HepG2 (cell line): Measurements from ENCODE around the gene RAB38. TPM values are rescaled to one million over a fixed set of nuclear protein-coding genes. Genes with fewer than 3 reads are reported as not detected.

ENCODE experiments used
- ATAC-seq: fragments of 200-7000 bp; cut with Tn5 transposase; 3 replicates; pipeline ENCODE4 v1.9.1; 2020; ENCODE audit warnings: mild to moderate bottlenecking, moderate library complexity
- BruUV-seq: library from RNA; stranded (reverse); fragments of 400-500 nt; replicated peaks from 2 replicates; lab custom pipeline; 2021; lab: Mats Ljungman, UMichigan
- CTCF ChIA-PET: fragments of 300-600 bp; formaldehyde crosslinking; extraction: SDS; loops from one replicate; lab custom pipeline; 2021; ENCODE audit warnings: low total read pairs, inconsistent platforms, low intra/inter-chr PET ratio; lab: Yijun Ruan, JAX
- POLR2A ChIA-PET: fragments of 350-600 bp; sonication (Branson Sonifier 250); formaldehyde crosslinking; loops from one replicate; lab custom pipeline; 2020; ENCODE audit warnings: antibody characterized with exemption, inconsistent platforms; lab: Yijun Ruan, JAX
- DNase-seq: peaks from one replicate; pipeline ENCODE4 v3.0.0-alpha.2; 2015; ENCODE audit warnings: low spot score
- FAIRE-seq: peaks from 3 replicates; lab custom pipeline; 2011; peaks lifted over from hg19 to GRCh38; lab: Jason Lieb, UNC
- H2AFZ ChIP-seq: one replicate; pipeline ENCODE4 v1.6.1; 2011; ENCODE audit warnings: low read length, inconsistent platforms
- H3K27ac ChIP-seq: fragments of 300-600 bp; 3 replicates; pipeline ENCODE4 v1.8.0; 2011; ENCODE audit warnings: mixed run types, mild to moderate bottlenecking, mixed read lengths, low read length, inconsistent platforms; ENCODE audit not compliant: insufficient read depth; ENCODE audit errors: extremely low read length
- H3K27me3 ChIP-seq, 2 experiments: fragments of 200-600 bp in 1 of 2; 2 replicates in 1 of 2; 3 replicates in 1 of 2; pipeline versions ENCODE4 v1.6.0 to v1.8.0; 2011; ENCODE audit warnings: low read length in 2 of 2, mild to moderate bottlenecking in 2 of 2, moderate library complexity in 2 of 2, inconsistent platforms in 1 of 2; ENCODE audit not compliant: insufficient read depth in 2 of 2, control insufficient read depth in 1 of 2
- H3K36me3 ChIP-seq, 2 experiments: fragments of 200-600 bp in 1 of 2; replicated peaks in 1 of 2; 2 replicates in 1 of 2; 3 replicates in 1 of 2; pipeline versions ENCODE4 v1.5.1 to v1.8.0; 2011; ENCODE audit warnings: low read length in 2 of 2, inconsistent platforms in 1 of 2; ENCODE audit not compliant: insufficient read depth in 2 of 2, control insufficient read depth in 1 of 2
- H3K4me1 ChIP-seq: 2 replicates; pipeline ENCODE4 v1.5.1; 2012; ENCODE audit warnings: low read length, inconsistent platforms; ENCODE audit not compliant: insufficient read depth
- H3K4me2 ChIP-seq: 2 replicates; pipeline ENCODE4 v1.6.0; 2011; ENCODE audit warnings: low read depth, low read length, inconsistent platforms
- H3K4me3 ChIP-seq, 3 experiments: fragments of 200-600 bp in 1 of 3; sonication (generic), shearing (Covaris generic) in 1 of 3; replicated peaks in 1 of 3; 2 replicates each; pipeline ENCODE4 v1.5.1; 2011 to 2016; ENCODE audit warnings: low read length in 3 of 3, inconsistent platforms in 2 of 3, low read depth in 2 of 3, mild to moderate bottlenecking in 2 of 3, control low read depth in 1 of 3, mixed read lengths in 1 of 3; ENCODE audit not compliant: insufficient read depth in 1 of 3
- H3K79me2 ChIP-seq: one replicate; pipeline ENCODE4 v1.6.1; 2011; ENCODE audit warnings: low read length, inconsistent platforms; ENCODE audit not compliant: insufficient read depth
- H3K9ac ChIP-seq: 2 replicates; pipeline ENCODE4 v1.6.0; 2011; ENCODE audit warnings: mild to moderate bottlenecking, low read depth, low read length, inconsistent platforms; ENCODE audit not compliant: insufficient read depth
- H3K9me3 ChIP-seq: 2 replicates; pipeline ENCODE4 v1.5.1; 2012; ENCODE audit warnings: mild to moderate bottlenecking, low read length
- H4K20me1 ChIP-seq: 2 replicates; pipeline ENCODE4 v1.6.0; 2011; ENCODE audit warnings: inconsistent platforms, mild to moderate bottlenecking, low read length, moderate library complexity; ENCODE audit not compliant: insufficient read depth
- AGO1 ChIP-seq: fragments of 200-400 bp; formaldehyde crosslinking; IDR thresholded peaks from 2 replicates; pipeline ENCODE4 v1.6.1; 2017; ENCODE audit warnings: mild to moderate bottlenecking, low read depth, low read length, moderate library complexity; ENCODE audit not compliant: poor library complexity, severe bottlenecking
- FOXM1 ChIP-seq: sonication (generic); formaldehyde crosslinking; IDR thresholded peaks from 2 replicates; pipeline ENCODE4 v1.5.0; 2020; ENCODE audit warnings: missing genetic modification reagents
- GFI1 ChIP-seq: sonication (generic); formaldehyde crosslinking; IDR thresholded peaks from 2 replicates; pipeline ENCODE4 v1.5.0; 2020; ENCODE audit warnings: missing genetic modification reagents, mild to moderate bottlenecking, borderline replicate concordance
- HOXA5 ChIP-seq: sonication (generic); formaldehyde crosslinking; IDR thresholded peaks from 2 replicates; pipeline ENCODE4 v1.4.0; 2020; ENCODE audit warnings: missing genetic modification reagents
- NPAS2 ChIP-seq: sonication (generic); formaldehyde crosslinking; IDR thresholded peaks from 2 replicates; pipeline ENCODE4 v1.8.0; 2022; ENCODE audit warnings: mild to moderate bottlenecking, missing genetic modification reagents, borderline replicate concordance
- NR0B2 ChIP-seq: sonication (generic); formaldehyde crosslinking; IDR thresholded peaks from 2 replicates; pipeline ENCODE4 v1.4.0; 2020; ENCODE audit warnings: mild to moderate bottlenecking, missing genetic modification reagents
- TFDP1 ChIP-seq: IDR thresholded peaks from 2 replicates; pipeline ENCODE4 v1.6.1; 2016; ENCODE audit warnings: missing compliant biosample characterization, missing genetic modification reagents, borderline replicate concordance
- ZKSCAN1 ChIP-seq: fragments of 150-350 bp; IDR thresholded peaks from 2 replicates; pipeline ENCODE4 v1.6.1; 2014; ENCODE audit warnings: low read length
- ZNF3 ChIP-seq: IDR thresholded peaks from 2 replicates; pipeline ENCODE4 v1.7.0; 2017; ENCODE audit warnings: inconsistent platforms
- ZNF337 ChIP-seq: sonication (generic); formaldehyde crosslinking; IDR thresholded peaks from 2 replicates; pipeline ENCODE4 v1.5.1; 2020; ENCODE audit warnings: missing genetic modification reagents, low read depth, mild to moderate bottlenecking, borderline replicate concordance
- ZNF496 ChIP-seq: sonication (generic); formaldehyde crosslinking; IDR thresholded peaks from 2 replicates; pipeline ENCODE4 v1.8.1; 2023; ENCODE audit warnings: mild to moderate bottlenecking, moderate library complexity, missing genetic modification reagents; ENCODE audit not compliant: insufficient replicate concordance
- WGBS: methylation state at CpG from one replicate; pipeline ENCODE4 v1.1.6; 2017; ENCODE audit warnings: low lambda C conversion rate; 5-methylcytosine and 5-hydroxymethylcytosine counted together
- in situ Hi-C: cut with HindIII; loops from 2 replicates; pipeline ENCODE4 v1.10.0; 2017; ENCODE audit warnings: low pct_unique_long_range_greater_than_20kb; ENCODE audit not compliant: extremely low pct_ligation_motif_present
- intact Hi-C: fragments of 100-400 bp; cut with micrococcal nuclease; formaldehyde crosslinking; loops from one replicate; pipeline ENCODE4 v1.10.0; 2022; ENCODE audit not compliant: unreplicated experiment
- polyA plus RNA-seq, 8 experiments: library from polyadenylated mRNA; depleted of rRNA in 3 of 8; stranded (reverse) in 7 of 8; unstranded in 1 of 8; fragments of >200 nt; fragmentation: Illumina TruSeq in 4 of 8; extraction: Trizol in 4 of 8; gene quantifications; 2 replicates each; pipeline versions ENCODE4 v1.2.1 to v1.2.3, GENCODE V29; 2011 to 2016; ENCODE audit warnings: low read depth in 4 of 8, missing spikeins in 1 of 8, mixed read lengths in 1 of 8; ENCODE audit not compliant: insufficient read depth in 1 of 8
- total RNA-seq, 5 experiments: library from RNA; depleted of rRNA; stranded (reverse); fragments of >200 nt; fragmentation: Illumina TruSeq; extraction: Trizol; gene quantifications; 2 replicates each; pipeline ENCODE4 v1.2.3, GENCODE V29; 2016; ENCODE audit warnings: low read depth in 1 of 5

Gene RAB38
- total and polyA plus RNA-seq, 2 of the 13 experiments (the other 11 are each of a cell fraction or from before 2014, with no cell fraction given), result 0.13 to 0.30 TPM

GRCh38 chr11:88157370-88157769 is 17.9 kb downstream of the RAB38 start:
- in situ Hi-C loops (no loop called here), intact Hi-C loops (no loop called here)
- peaks cover 8% of the 10 kb centered on the region; the same call in 1 of the 2 replicates for H3K9me3 ChIP-seq
- WGBS, result 1% methylated on average over 4 of the region's 4 CpGs
- TF ChIP-seq AGO1, result no peak
- TF ChIP-seq FOXM1 (CRISPR knock-in tag), result no peak
- no peak for TF ChIP-seq HOXA5
- no peak for TF ChIP-seq ZNF3 (CRISPR knock-in tag)
- no peak for TF ChIP-seq ZKSCAN1
- no peak for TF ChIP-seq GFI1 (CRISPR knock-in tag)
- no peak for TF ChIP-seq TFDP1
- no peak for TF ChIP-seq ZNF337 (CRISPR knock-in tag)
- TF ChIP-seq ZNF496, result no peak
- TF ChIP-seq NR0B2, result no peak
- no peak for TF ChIP-seq NPAS2
- no peak overlapping the region for H3K27ac ChIP-seq
- no peaks in the 10 kb centered on the region for H3K27me3 ChIP-seq
- H3K4me2 ChIP-seq, result no peak overlapping the region
- no peak for ATAC-seq
- no peak for FAIRE-seq
- DNase-seq, result no peak
- no peak overlapping the region for H3K4me3 ChIP-seq
- no peaks in the 10 kb centered on the region for H3K4me1 ChIP-seq
- H3K9ac ChIP-seq, result no peak overlapping the region
- H3K79me2 ChIP-seq, result no peaks in the 10 kb centered on the region
- H2AFZ ChIP-seq, result no peak overlapping the region
- H3K36me3 ChIP-seq, result no peaks in the 10 kb centered on the region
- CTCF ChIA-PET, result no interaction called here
- no TSS peak for BruUV-seq
- H4K20me1 ChIP-seq, result no peaks in the 10 kb centered on the region
- POLR2A ChIA-PET, result no interaction called here
